ENCODE data around the gene RBMS1.

DNA sequence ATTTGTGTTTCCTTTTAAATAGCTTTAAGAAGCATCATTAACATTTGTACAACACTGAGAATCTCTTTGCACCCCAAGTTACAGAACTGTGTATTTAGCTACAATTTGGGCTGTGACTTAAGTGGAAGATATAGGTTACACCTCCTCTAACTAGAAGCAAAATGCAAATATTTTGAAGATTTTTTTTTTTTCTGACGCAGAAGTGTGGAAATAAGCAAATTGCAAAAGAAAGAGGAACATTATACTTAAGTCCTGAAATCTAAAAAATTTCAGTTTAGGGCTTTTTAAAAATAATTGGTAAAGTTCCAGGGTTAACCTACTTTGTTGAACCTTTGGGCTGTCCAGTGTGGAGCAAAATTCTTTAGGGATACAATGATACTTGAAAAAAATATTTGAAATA is 41.4 kb upstream of the RBMS1 start:
- TF ChIP-seq, protein P1, sequence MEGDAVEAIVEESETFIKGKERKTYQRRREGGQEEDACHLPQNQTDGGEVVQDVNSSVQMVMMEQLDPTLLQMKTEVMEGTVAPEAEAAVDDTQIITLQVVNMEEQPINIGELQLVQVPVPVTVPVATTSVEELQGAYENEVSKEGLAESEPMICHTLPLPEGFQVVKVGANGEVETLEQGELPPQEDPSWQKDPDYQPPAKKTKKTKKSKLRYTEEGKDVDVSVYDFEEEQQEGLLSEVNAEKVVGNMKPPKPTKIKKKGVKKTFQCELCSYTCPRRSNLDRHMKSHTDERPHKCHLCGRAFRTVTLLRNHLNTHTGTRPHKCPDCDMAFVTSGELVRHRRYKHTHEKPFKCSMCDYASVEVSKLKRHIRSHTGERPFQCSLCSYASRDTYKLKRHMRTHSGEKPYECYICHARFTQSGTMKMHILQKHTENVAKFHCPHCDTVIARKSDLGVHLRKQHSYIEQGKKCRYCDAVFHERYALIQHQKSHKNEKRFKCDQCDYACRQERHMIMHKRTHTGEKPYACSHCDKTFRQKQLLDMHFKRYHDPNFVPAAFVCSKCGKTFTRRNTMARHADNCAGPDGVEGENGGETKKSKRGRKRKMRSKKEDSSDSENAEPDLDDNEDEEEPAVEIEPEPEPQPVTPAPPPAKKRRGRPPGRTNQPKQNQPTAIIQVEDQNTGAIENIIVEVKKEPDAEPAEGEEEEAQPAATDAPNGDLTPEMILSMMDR (IDR thresholded peaks at IDR 0.05) = no peak
- TF ChIP-seq POLR2A (IDR thresholded peaks at IDR 0.05) = no peak

All from lower leg skin (tissue), 3 donors.